Mesendoderm (in vitro differentiated cells): ENCODE results near the gene ABCC9.

Experiments
- DNase-seq: peaks from one replicate; pipeline ENCODE4 v3.0.0; 2013
- H2AK5ac ChIP-seq: 2 replicates; pipeline ENCODE4 v1.6.1; 2013; ENCODE audit warnings: low read length, inconsistent platforms
- H2BK120ac ChIP-seq: 2 replicates; pipeline ENCODE4 v1.6.1; 2013; ENCODE audit warnings: low read depth, mild to moderate bottlenecking, low read length, moderate library complexity, mixed read lengths
- H2BK15ac ChIP-seq: replicated peaks from 2 replicates; pipeline ENCODE4 v1.6.1; 2013; ENCODE audit warnings: low read depth, mild to moderate bottlenecking, moderate library complexity
- H2BK5ac ChIP-seq: 2 replicates; pipeline ENCODE4 v1.6.1; 2013; ENCODE audit warnings: low read length, inconsistent platforms
- H3K18ac ChIP-seq: 2 replicates; pipeline ENCODE4 v1.6.1; 2013; ENCODE audit warnings: mild to moderate bottlenecking, low read length, mixed read lengths
- H3K23ac ChIP-seq: one replicate; pipeline ENCODE4 v1.6.1; 2013; ENCODE audit warnings: low read length
- H3K27ac ChIP-seq: 2 replicates; pipeline ENCODE4 v1.5.1; 2013; ENCODE audit warnings: low read depth, mild to moderate bottlenecking, inconsistent platforms, low read length, moderate library complexity
- H3K27me3 ChIP-seq: 2 replicates; pipeline ENCODE4 v1.6.1; 2013; ENCODE audit warnings: low read length, control low read depth, mild to moderate bottlenecking, inconsistent platforms; ENCODE audit not compliant: insufficient read depth, poor library complexity
- H3K36me3 ChIP-seq: 2 replicates; pipeline ENCODE4 v1.6.1; 2013; ENCODE audit warnings: low read length, inconsistent platforms; ENCODE audit not compliant: control insufficient read depth, insufficient read depth
- H3K4ac ChIP-seq: one replicate; pipeline ENCODE4 v1.6.1; 2013; ENCODE audit warnings: low read depth, mild to moderate bottlenecking, low read length, moderate library complexity
- H3K4me1 ChIP-seq: 2 replicates; pipeline ENCODE4 v1.6.1; 2013; ENCODE audit warnings: low read depth, low read length, inconsistent platforms; ENCODE audit not compliant: control insufficient read depth
- H3K4me2 ChIP-seq: 2 replicates; pipeline ENCODE4 v1.6.1; 2013; ENCODE audit warnings: low read length
- H3K4me3 ChIP-seq: 2 replicates; pipeline ENCODE4 v1.5.1; 2013; ENCODE audit warnings: mild to moderate bottlenecking, low read length
- H3K56ac ChIP-seq: one replicate; pipeline ENCODE4 v1.6.1; 2013; ENCODE audit warnings: low read length
- H3K79me1 ChIP-seq: 2 replicates; pipeline ENCODE4 v1.6.1; 2013; ENCODE audit warnings: low read length, inconsistent platforms
- H3K79me2 ChIP-seq: 2 replicates; pipeline ENCODE4 v1.6.1; 2013; ENCODE audit warnings: mild to moderate bottlenecking, low read length; ENCODE audit not compliant: control insufficient read depth, insufficient read depth
- H3K9ac ChIP-seq: 2 replicates; pipeline ENCODE4 v1.6.1; 2013; ENCODE audit warnings: low read length, inconsistent platforms
- H4K5ac ChIP-seq: one replicate; pipeline ENCODE4 v1.6.1; 2013; ENCODE audit warnings: low read length
- H4K8ac ChIP-seq: one replicate; pipeline ENCODE4 v1.6.1; 2013; ENCODE audit warnings: low read depth, mild to moderate bottlenecking, control low read depth, low read length, moderate library complexity
- whole genome bisulfite sequencing: extraction: QIAGEN DNeasy Blood & Tissue Kit; methylation state at CpG from one replicate; pipeline ENCODE4 v1.1.7; 2013; ENCODE audit warnings: low lambda C conversion rate, missing lambda C conversion rate; ENCODE audit not compliant: insufficient coverage; ENCODE audit errors: extremely low coverage; 5-methylcytosine and 5-hydroxymethylcytosine counted together

Gene ABCC9

GRCh38 chr12:21971344-21971743, 30.1 kb upstream of the ABCC9 start:
- Histone ChIP-seq H2BK120ac (no peak overlapping the region), H3K4me2 (no peak overlapping the region), H2BK5ac (no peak overlapping the region), H3K4me3 (no peak overlapping the region), H3K9ac (no peak overlapping the region), H4K5ac (no peak overlapping the region), H3K56ac (peak overlapping the region; percentile 76), H3K79me2 (no peaks in the 10 kb centered on the region), H3K27ac (peak overlapping the region; percentile 56), H3K18ac (no peak overlapping the region), H2AK5ac (no peak overlapping the region), H3K36me3 (no peaks in the 10 kb centered on the region), H3K4me1 (peaks cover 1% of the 10 kb centered on the region), H3K27me3 (no peaks in the 10 kb centered on the region), H3K79me1 (no peaks in the 10 kb centered on the region), H3K23ac (no peak overlapping the region), H2BK15ac (no peak overlapping the region), H3K4ac (no peak overlapping the region), H4K8ac (no peak overlapping the region)
- peak; percentile 91 for DNase-seq
- no CpG with 5 or more reads among the region's 1 CpG for WGBS

- H3K56ac ChIP-seq = no peak overlapping the region
- H3K79me1 ChIP-seq = no peaks in the 10 kb centered on the region
- H3K27me3 ChIP-seq = no peaks in the 10 kb centered on the region
- H4K5ac ChIP-seq = no peak overlapping the region
- H4K8ac ChIP-seq = no peak overlapping the region
- DNase-seq = no peak
- no peak overlapping the region for H2BK120ac ChIP-seq
- no peaks in the 10 kb centered on the region for H3K4me1 ChIP-seq
- H2AK5ac ChIP-seq = no peak overlapping the region
- no peaks in the 10 kb centered on the region for H3K79me2 ChIP-seq
- H3K4me2 ChIP-seq = no peak overlapping the region
- WGBS = no CpG with 5 or more reads among the region's 5 CpGs
- H3K18ac ChIP-seq = no peak overlapping the region
- no peak overlapping the region for H3K4ac ChIP-seq
- H3K27ac ChIP-seq = no peak overlapping the region
- H3K36me3 ChIP-seq = no peaks in the 10 kb centered on the region
- H2BK5ac ChIP-seq = no peak overlapping the region
- H2BK15ac ChIP-seq = no peak overlapping the region
- no peak overlapping the region for H3K4me3 ChIP-seq
- H3K9ac ChIP-seq = no peak overlapping the region
- no peak overlapping the region for H3K23ac ChIP-seq
These were observed 21.6 kb upstream of the ABCC9 start for GRCh38 chr12:21962821-21963220.

- Histone ChIP-seq H4K8ac (no peak overlapping the region), H3K27me3 (no peaks in the 10 kb centered on the region)
- WGBS = no CpG with 5 or more reads among the region's 5 CpGs
These were observed 21.0 kb upstream of the ABCC9 start for GRCh38 chr12:21962236-21962635.

GRCh38 chr12:21950649-21951048, 9.4 kb upstream of the ABCC9 start:
- Histone ChIP-seq H3K9ac (no peak overlapping the region), H2BK15ac (no peak overlapping the region)

More at GRCh38 chr12:21962236-21962635, 21.0 kb upstream of the ABCC9 start:
- Histone ChIP-seq H3K4me2 (no peak overlapping the region), H3K27ac (no peak overlapping the region), H3K56ac (no peak overlapping the region), H2BK15ac (no peak overlapping the region), H2BK5ac (no peak overlapping the region), H3K23ac (no peak overlapping the region), H3K79me1 (no peaks in the 10 kb centered on the region), H3K4ac (no peak overlapping the region), H3K9ac (no peak overlapping the region), H3K18ac (no peak overlapping the region), H3K4me3 (no peak overlapping the region), H2BK120ac (no peak overlapping the region), H2AK5ac (no peak overlapping the region), H3K4me1 (no peaks in the 10 kb centered on the region), H4K5ac (no peak overlapping the region), H3K79me2 (no peaks in the 10 kb centered on the region), H3K36me3 (no peaks in the 10 kb centered on the region)
- DNase-seq = no peak

GRCh38 chr12:21949036-21949435, 7.8 kb upstream of the ABCC9 start:
- Histone ChIP-seq H2AK5ac (no peak overlapping the region), H2BK5ac (no peak overlapping the region), H3K36me3 (no peaks in the 10 kb centered on the region), H3K4ac (no peak overlapping the region), H3K18ac (no peak overlapping the region), H3K56ac (no peak overlapping the region), H4K8ac (no peak overlapping the region), H3K27ac (no peak overlapping the region), H3K23ac (no peak overlapping the region), H2BK120ac (no peak overlapping the region), H3K4me3 (no peak overlapping the region), H3K79me1 (no peaks in the 10 kb centered on the region), H3K4me2 (no peak overlapping the region), H3K9ac (no peak overlapping the region), H3K27me3 (no peaks in the 10 kb centered on the region), H3K79me2 (no peaks in the 10 kb centered on the region), H4K5ac (no peak overlapping the region), H2BK15ac (no peak overlapping the region), H3K4me1 (no peaks in the 10 kb centered on the region)
- DNase-seq = no peak
- no CpG with 5 or more reads among the region's 1 CpG for WGBS

More at GRCh38 chr12:21950649-21951048, 9.4 kb upstream of the ABCC9 start:
- H3K79me1 ChIP-seq = no peaks in the 10 kb centered on the region
- no peak for DNase-seq
- H3K4me1 ChIP-seq = no peaks in the 10 kb centered on the region
- H3K4me3 ChIP-seq = no peak overlapping the region
- H3K4ac ChIP-seq = no peak overlapping the region
- no peak overlapping the region for H2BK120ac ChIP-seq
- no CpG with 5 or more reads among the region's 1 CpG for WGBS
- H2AK5ac ChIP-seq = no peak overlapping the region
- H2BK5ac ChIP-seq = no peak overlapping the region
- no peak overlapping the region for H3K23ac ChIP-seq
- H3K79me2 ChIP-seq = no peaks in the 10 kb centered on the region
- H3K27me3 ChIP-seq = no peaks in the 10 kb centered on the region
- H3K18ac ChIP-seq = no peak overlapping the region
- no peak overlapping the region for H4K5ac ChIP-seq
- no peak overlapping the region for H3K4me2 ChIP-seq
- no peak overlapping the region for H4K8ac ChIP-seq
- H3K36me3 ChIP-seq = no peaks in the 10 kb centered on the region
- H3K27ac ChIP-seq = no peak overlapping the region
- H3K56ac ChIP-seq = no peak overlapping the region

GRCh38 chr12:21946983-21947382, 5.8 kb upstream of the ABCC9 start:
- H2BK15ac ChIP-seq = no peak overlapping the region
- no peaks in the 10 kb centered on the region for H3K27me3 ChIP-seq
- no peaks in the 10 kb centered on the region for H3K79me2 ChIP-seq
- H3K23ac ChIP-seq = no peak overlapping the region
- no peak overlapping the region for H4K5ac ChIP-seq
- H2AK5ac ChIP-seq = no peak overlapping the region
- H3K4ac ChIP-seq = no peak overlapping the region
- H4K8ac ChIP-seq = no peak overlapping the region
- H2BK5ac ChIP-seq = no peak overlapping the region
- H3K4me2 ChIP-seq = no peak overlapping the region
- no peak overlapping the region for H2BK120ac ChIP-seq
- H3K79me1 ChIP-seq = no peaks in the 10 kb centered on the region
- no peak overlapping the region for H3K27ac ChIP-seq
- no peak for DNase-seq
- H3K36me3 ChIP-seq = no peaks in the 10 kb centered on the region
- no peak overlapping the region for H3K9ac ChIP-seq
- H3K4me3 ChIP-seq = no peak overlapping the region
- H3K56ac ChIP-seq = no peak overlapping the region
- no peak overlapping the region for H3K18ac ChIP-seq
- no peaks in the 10 kb centered on the region for H3K4me1 ChIP-seq
